Dermis blood vessel endothelial cell (primary cell): ENCODE data around the gene CCRL2. TPM values are rescaled to one million over a fixed set of nuclear protein-coding genes. Genes with fewer than 3 reads are reported as not detected.

Experiments used
- total RNA-seq: library from RNA; depleted of rRNA; stranded (reverse); fragments of >200 nt; gene quantifications from 2 replicates; pipeline ENCODE4 v1.2.3, GENCODE V29; 2014

The CCRL2 gene
- total RNA-seq, 1 donor from 2014 or later, result 5.1 TPM

Other genes with a start within 250 kb of the CCRL2 start
- gene CCR1, start 198.9 kb upstream of the CCRL2 start, total RNA-seq, result not detected in 2 replicates
- not detected in 2 replicates for gene CCR3, start 164.8 kb upstream of the CCRL2 start, total RNA-seq
- gene CCR2, start 53.1 kb upstream of the CCRL2 start, total RNA-seq, result not detected in 2 replicates
- gene CCR5, start 36.3 kb upstream of the CCRL2 start, total RNA-seq, result not detected in 2 replicates
- gene LTF, start 57.6 kb downstream of the CCRL2 start, total RNA-seq, result 0.51 and 0.93 TPM in 2 replicates
- gene RTP3, start 90.7 kb downstream of the CCRL2 start, total RNA-seq, result not detected in 2 replicates
- gene LRRC2, start 159.0 kb downstream of the CCRL2 start, total RNA-seq, result under 0.01 and 0.09 TPM in 2 replicates
- not detected in 2 replicates for gene FAM240A, start 205.3 kb downstream of the CCRL2 start, total RNA-seq